Caco-2 (cell line): ENCODE results near the gene TMEM178A. TPM values are rescaled to one million over a fixed set of nuclear protein-coding genes. Genes with fewer than 3 reads are reported as not detected.

ENCODE experiments used
- BruUV-seq: library from RNA; stranded (reverse); fragments of 400-500 nt; replicated peaks from 2 replicates; lab custom pipeline; 2021; lab: Mats Ljungman, UMichigan
- CTCF ChIA-PET: fragments of 300-600 bp; sonication (Branson Sonifier 250); formaldehyde crosslinking; loops from one replicate; lab custom pipeline; 2022; ENCODE audit warnings: antibody characterized with exemption; lab: Charles Lee
- POLR2A ChIA-PET: fragments of 300-600 bp; sonication (Branson Sonifier 250); formaldehyde crosslinking; loops from one replicate; lab custom pipeline; 2022; ENCODE audit warnings: antibody characterized with exemption; lab: Charles Lee
- DNase-seq, 2 experiments: peaks; one replicate each; pipeline versions ENCODE4 v3.0.0 to v3.0.0-alpha.2; 2020 to 2022
- H3K27me3 ChIP-seq: replicated peaks from 2 replicates; pipeline ENCODE4 v1.6.0; 2011; ENCODE audit warnings: low read length; ENCODE audit not compliant: control insufficient read depth, insufficient read depth
- H3K36me3 ChIP-seq: 2 replicates; pipeline ENCODE4 v1.5.1; 2011; ENCODE audit warnings: low read length; ENCODE audit not compliant: control insufficient read depth, insufficient read depth
- H3K4me1 ChIP-seq: fragments of 250-450 bp; sonication (Bioruptor Pico); 2 replicates; pipeline ENCODE4 v1.5.1; 2020; ENCODE audit warnings: mild to moderate bottlenecking
- H3K4me3 ChIP-seq: 2 replicates; pipeline ENCODE4 v1.5.1; 2011; ENCODE audit warnings: low read depth, mild to moderate bottlenecking, control low read depth, low read length
- H3K9me3 ChIP-seq: fragments of 250-450 bp; sonication (Bioruptor Pico); 2 replicates; pipeline ENCODE4 v1.5.1; 2020; ENCODE audit warnings: mild to moderate bottlenecking, moderate library complexity
- H3K27ac Mint-ChIP-seq: one replicate; pipeline ENCODE4 v1.8.0; 2022; ENCODE audit warnings: mixed read lengths; ENCODE audit not compliant: unreplicated experiment
- H3K27me3 Mint-ChIP-seq: one replicate; pipeline ENCODE4 v1.8.0; 2022; ENCODE audit warnings: mixed read lengths; ENCODE audit not compliant: insufficient read depth, unreplicated experiment
- H3K36me3 Mint-ChIP-seq: one replicate; pipeline ENCODE4 v1.8.0; 2022; ENCODE audit warnings: mild to moderate bottlenecking, mixed read lengths; ENCODE audit not compliant: insufficient read depth, unreplicated experiment
- H3K4me1 Mint-ChIP-seq: one replicate; pipeline ENCODE4 v1.8.0; 2022; ENCODE audit warnings: low read depth, mixed read lengths; ENCODE audit not compliant: unreplicated experiment
- H3K4me3 Mint-ChIP-seq: one replicate; pipeline ENCODE4 v1.8.0; 2022; ENCODE audit warnings: mild to moderate bottlenecking, moderate library complexity, mixed read lengths; ENCODE audit not compliant: unreplicated experiment
- H3K9me3 Mint-ChIP-seq: one replicate; pipeline ENCODE4 v1.8.0; 2022; ENCODE audit warnings: mixed read lengths; ENCODE audit not compliant: unreplicated experiment
- CTCF ChIP-seq, 2 experiments: fragments of 200-600 bp in 1 of 2; IDR thresholded peaks; 1 replicate in 1 of 2; 2 replicates in 1 of 2; pipeline versions ENCODE4 v1.5.1 to v1.8.0; 2011 to 2022; ENCODE audit warnings: antibody characterized with exemption in 1 of 2, control low read depth in 1 of 2, inconsistent platforms in 1 of 2, low read depth in 1 of 2, low read length in 1 of 2, mild to moderate bottlenecking in 1 of 2, moderate library complexity in 1 of 2; ENCODE audit not compliant: insufficient read depth in 1 of 2, severe bottlenecking in 1 of 2, unreplicated experiment in 1 of 2
- intact Hi-C: fragments of 100-400 bp; cut with micrococcal nuclease; formaldehyde crosslinking; loops from one replicate; pipeline ENCODE4 v1.10.0; 2022; ENCODE audit not compliant: unreplicated experiment
- total RNA-seq: library from RNA; stranded (reverse); gene quantifications from 2 replicates; pipeline ENCODE4 v1.2.3, GENCODE V29; 2022

TMEM178A gene
- total RNA-seq, 1 experiment from 2014 or later, result 0.29 TPM

- Histone ChIP-seq H3K36me3 (0 out of 2 replicates have a peak, but pooled peaks cover 1% of the 10 kb centered on the region), H3K27me3 (no peaks in the 10 kb centered on the region), H3K4me3 (no peak overlapping the region), H3K9me3 (no peaks in the 10 kb centered on the region), H3K4me1 (peaks cover 8% of the 10 kb centered on the region)
- Mint-ChIP-seq H3K9me3 (no peaks in the 10 kb centered on the region), H3K4me1 (peaks cover 11% of the 10 kb centered on the region), H3K27me3 (no peaks in the 10 kb centered on the region), H3K4me3 (no peak overlapping the region), H3K27ac (no peak overlapping the region), H3K36me3 (peaks cover 17% of the 10 kb centered on the region)
- no TSS peak for BruUV-seq
- no peak for DNase-seq
- ChIA-PET CTCF (no interaction called here), POLR2A (no interaction called here)
- intact Hi-C loops, result no loop called here
- no peak for TF ChIP-seq CTCF (IDR thresholded peaks at IDR 0.05; ENCODE audit: insufficient read depth in 1 of 2, low read depth in 1 of 2, low read length in 1 of 2, severe bottlenecking in 1 of 2, unreplicated experiment in 1 of 2)
Observed at GRCh38 chr2:39741871-39742270, 76.2 kb downstream of the TMEM178A start.

- intact Hi-C loops, result no loop called here
- no peak overlapping the region for H3K4me3 Mint-ChIP-seq
- 0 out of 2 replicates have a peak, but pooled peaks cover 1% of the 10 kb centered on the region for H3K36me3 ChIP-seq
- no peaks in the 10 kb centered on the region for H3K9me3 ChIP-seq
- no peak for DNase-seq
- ChIA-PET CTCF (no interaction called here), POLR2A (no interaction called here)
- no peaks in the 10 kb centered on the region for H3K27me3 Mint-ChIP-seq
- no peaks in the 10 kb centered on the region for H3K9me3 Mint-ChIP-seq
- H3K27me3 ChIP-seq, result no peaks in the 10 kb centered on the region
- H3K4me1 ChIP-seq, result peaks cover 8% of the 10 kb centered on the region
- no TSS peak for BruUV-seq
- no peak for TF ChIP-seq CTCF (IDR thresholded peaks at IDR 0.05; ENCODE audit: insufficient read depth in 1 of 2, low read depth in 1 of 2, low read length in 1 of 2, severe bottlenecking in 1 of 2, unreplicated experiment in 1 of 2)
- no peak overlapping the region for H3K27ac Mint-ChIP-seq
- peaks cover 11% of the 10 kb centered on the region for H3K4me1 Mint-ChIP-seq
- H3K4me3 ChIP-seq, result no peak overlapping the region
- H3K36me3 Mint-ChIP-seq, result peaks cover 17% of the 10 kb centered on the region
Observed at GRCh38 chr2:39743269-39743776, 77.6 kb downstream of the TMEM178A start.

DNA sequence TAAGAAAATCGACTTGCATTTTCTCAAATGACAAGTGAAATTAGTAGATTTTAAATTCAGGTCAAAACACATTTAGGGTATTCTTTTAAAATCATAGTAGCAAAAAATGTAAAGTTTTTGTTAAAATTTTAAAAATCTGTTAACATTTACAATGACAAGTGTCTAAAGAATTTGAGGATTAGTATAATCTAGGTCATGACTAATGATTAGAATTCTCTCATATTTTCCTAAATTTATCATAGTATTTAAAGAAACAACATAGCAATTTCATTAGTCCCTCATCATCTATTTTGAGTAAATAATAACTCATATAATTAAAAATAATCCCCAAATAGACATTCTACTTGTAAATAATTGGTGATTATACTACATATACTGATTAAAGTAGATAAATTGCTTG, 89.7 kb downstream of the TMEM178A start:
- H3K4me3 Mint-ChIP-seq, result no peak overlapping the region
- DNase-seq, result no peak
- no peaks in the 10 kb centered on the region for H3K4me1 ChIP-seq
- no TSS peak for BruUV-seq
- H3K9me3 Mint-ChIP-seq, result no peaks in the 10 kb centered on the region
- H3K27ac Mint-ChIP-seq, result no peak overlapping the region
- no peaks in the 10 kb centered on the region for H3K27me3 Mint-ChIP-seq
- CTCF ChIA-PET, result no interaction called here
- no peaks in the 10 kb centered on the region for H3K4me1 Mint-ChIP-seq
- no peaks in the 10 kb centered on the region for H3K27me3 ChIP-seq
- H3K36me3 Mint-ChIP-seq, result peaks cover 39% of the 10 kb centered on the region
- H3K4me3 ChIP-seq, result no peak overlapping the region
- no peak for TF ChIP-seq CTCF (IDR thresholded peaks at IDR 0.05; ENCODE audit: insufficient read depth in 1 of 2, low read depth in 1 of 2, low read length in 1 of 2, severe bottlenecking in 1 of 2, unreplicated experiment in 1 of 2)
- no peaks in the 10 kb centered on the region for H3K9me3 ChIP-seq
- intact Hi-C loops, result no loop called here
- POLR2A ChIA-PET, result no interaction called here
- H3K36me3 ChIP-seq, result peaks cover 4% of the 10 kb centered on the region; the same call in 1 of the 2 replicates
